Activated CD4-positive, alpha-beta T cell treated with anti-CD3 and anti-CD28 coated beads, Interleukin-2, amount 10 ng/mL, durations not matched to agents 7 days and 5 days (primary cell): ENCODE measurements around the gene TMEM217. TPM values are rescaled to one million over a fixed set of nuclear protein-coding genes. Genes with fewer than 3 reads are reported as not detected.

Experiments used
- CTCF ChIA-PET: fragments of 350-600 bp; sonication (Branson Sonifier 250); formaldehyde crosslinking; loops from one replicate; lab custom pipeline; 2021; ENCODE audit warnings: antibody characterized with exemption; lab: Charles Lee
- POLR2A ChIA-PET: fragments of 350-600 bp; sonication (Branson Sonifier 250); formaldehyde crosslinking; loops from one replicate; lab custom pipeline; 2021; ENCODE audit warnings: antibody characterized with exemption; lab: Charles Lee
- DNase-seq: peaks from one replicate; pipeline ENCODE4 v3.0.0-alpha.2; 2020
- H3K27ac Mint-ChIP-seq: one replicate; pipeline ENCODE4 v1.8.0; 2021; ENCODE audit warnings: mild to moderate bottlenecking, moderate library complexity, mixed read lengths
- H3K27me3 Mint-ChIP-seq: one replicate; pipeline ENCODE4 v1.8.0; 2021; ENCODE audit warnings: mixed read lengths
- H3K36me3 Mint-ChIP-seq: one replicate; pipeline ENCODE4 v1.8.0; 2021; ENCODE audit warnings: low read depth, mixed read lengths
- H3K4me1 Mint-ChIP-seq: one replicate; pipeline ENCODE4 v1.8.0; 2021; ENCODE audit warnings: mixed read lengths
- H3K4me3 Mint-ChIP-seq: one replicate; pipeline ENCODE4 v1.8.0; 2021; ENCODE audit warnings: mild to moderate bottlenecking, moderate library complexity, mixed read lengths
- H3K9me3 Mint-ChIP-seq: one replicate; pipeline ENCODE4 v1.8.0; 2021; ENCODE audit warnings: mixed read lengths
- total RNA-seq, 2 experiments: library from RNA; stranded (reverse); gene quantifications; one replicate each; pipeline ENCODE4 v1.2.3, GENCODE V29; 2021

Gene TMEM217
- total RNA-seq, 2 experiments from 2014 or later: 0.92 to 1.3 TPM

- ChIA-PET POLR2A (interaction anchor here (1.1 to 3.6 kb wide), 3 partner anchors 36 to 127 kb away, joined by 5 to 22 read pairs (median 5); no protein-coding TSS in a partner anchor), CTCF (interaction anchor here (0.8 to 15.6 kb wide), 9 partner anchors 8 to 160 kb away, joined by 3 to 347 read pairs (median 43); no protein-coding TSS in a partner anchor)
- H3K27ac Mint-ChIP-seq: peak overlapping the region; percentile 98
- DNase-seq: peak; percentile 39
- peak overlapping the region; percentile 98 for H3K4me3 Mint-ChIP-seq
- no peaks in the 10 kb centered on the region for H3K27me3 Mint-ChIP-seq
- H3K9me3 Mint-ChIP-seq: peaks cover 4% of the 10 kb centered on the region
- peaks cover 76% of the 10 kb centered on the region for H3K36me3 Mint-ChIP-seq
- peaks cover 57% of the 10 kb centered on the region for H3K4me1 Mint-ChIP-seq
Measured at GRCh38 chr6:37173493-37174195, 84.3 kb downstream of the TMEM217 start.

GRCh38 chr6:37172912-37173492, 84.9 kb downstream of the TMEM217 start:
- no peak for DNase-seq
- POLR2A ChIA-PET: interaction anchor here (0.6 to 3.6 kb wide), 6 partner anchors 36 to 386 kb away, joined by 3 to 22 read pairs (median 4); no protein-coding TSS in a partner anchor
- Mint-ChIP-seq H3K27me3 (peaks cover 4% of the 10 kb centered on the region), H3K4me1 (peaks cover 59% of the 10 kb centered on the region), H3K4me3 (peak overlapping the region; percentile 98), H3K36me3 (peaks cover 74% of the 10 kb centered on the region), H3K27ac (peak overlapping the region; percentile 98), H3K9me3 (peaks cover 4% of the 10 kb centered on the region)
- CTCF ChIA-PET: interaction anchor here (0.6 to 15.6 kb wide), 21 partner anchors 9 to 405 kb away, joined by 3 to 347 read pairs (median 4); no protein-coding TSS in a partner anchor

GRCh38 chr6:37171970-37172812, 85.8 kb downstream of the TMEM217 start:
- Mint-ChIP-seq H3K4me1 (peaks cover 53% of the 10 kb centered on the region), H3K27ac (peak overlapping the region; percentile 98), H3K4me3 (peak overlapping the region; percentile 98), H3K27me3 (peaks cover 6% of the 10 kb centered on the region), H3K9me3 (no peaks in the 10 kb centered on the region), H3K36me3 (peaks cover 66% of the 10 kb centered on the region)
- POLR2A ChIA-PET: interaction anchor here (0.6 to 3.6 kb wide), 9 partner anchors 37 to 406 kb away, joined by 3 to 22 read pairs (median 4); no protein-coding TSS in a partner anchor
- peak; percentile 96 for DNase-seq
- CTCF ChIA-PET: interaction anchor here (0.6 to 15.6 kb wide), 25 partner anchors 10 to 404 kb away, joined by 3 to 347 read pairs (median 4); no protein-coding TSS in a partner anchor

GRCh38 chr6:37171201-37171969, 86.6 kb downstream of the TMEM217 start:
- Mint-ChIP-seq H3K36me3 (peaks cover 58% of the 10 kb centered on the region), H3K27me3 (peaks cover 6% of the 10 kb centered on the region), H3K9me3 (no peaks in the 10 kb centered on the region), H3K27ac (peak overlapping the region; percentile 98), H3K4me1 (peaks cover 45% of the 10 kb centered on the region), H3K4me3 (peak overlapping the region; percentile 98)
- peak; percentile 46 for DNase-seq
- CTCF ChIA-PET: interaction anchor here (0.6 to 15.6 kb wide), 26 partner anchors 11 to 279 kb away, joined by 3 to 347 read pairs (median 4); no protein-coding TSS in a partner anchor
- POLR2A ChIA-PET: interaction anchor here (0.6 to 3.6 kb wide), 10 partner anchors 38 to 405 kb away, joined by 3 to 22 read pairs (median 4); no protein-coding TSS in a partner anchor

- H3K4me1 Mint-ChIP-seq: peaks cover 37% of the 10 kb centered on the region
- peak overlapping the region; percentile 98 for H3K4me3 Mint-ChIP-seq
- peak overlapping the region; percentile 98 for H3K27ac Mint-ChIP-seq
- ChIA-PET CTCF (interaction anchor here (0.6 to 15.6 kb wide), 20 partner anchors 11 to 278 kb away, joined by 3 to 347 read pairs (median 4); no protein-coding TSS in a partner anchor), POLR2A (interaction anchor here (0.7 to 3.6 kb wide), 9 partner anchors 39 to 404 kb away, joined by 3 to 22 read pairs (median 5); partner anchors contain the start of gene C6orf89)
- H3K9me3 Mint-ChIP-seq: no peaks in the 10 kb centered on the region
- peaks cover 6% of the 10 kb centered on the region for H3K27me3 Mint-ChIP-seq
- peak; percentile 46 for DNase-seq
- H3K36me3 Mint-ChIP-seq: peaks cover 49% of the 10 kb centered on the region
Measured at GRCh38 chr6:37170273-37171200, 87.4 kb downstream of the TMEM217 start.

- Mint-ChIP-seq H3K36me3 (peaks cover 41% of the 10 kb centered on the region), H3K27ac (peak within 1 kb of the TSS; percentile 99), H3K4me3 (peak within 1 kb of the TSS; percentile 99), H3K27me3 (peaks cover 6% of the 10 kb centered on the region), H3K9me3 (no peaks in the 10 kb centered on the region), H3K4me1 (peaks cover 30% of the 10 kb centered on the region)
- peak; percentile 99 for DNase-seq
- ChIA-PET CTCF (interaction anchor here (0.6 to 15.6 kb wide), 8 partner anchors 11 to 145 kb away, joined by 3 to 347 read pairs (median 37); no protein-coding TSS in a partner anchor), POLR2A (interaction anchor here (0.7 to 1.8 kb wide), 3 partner anchors 119 to 284 kb away, joined by 3 to 7 read pairs (median 5); partner anchors contain the start of gene C6orf89)
Measured at GRCh38 chr6:37169496-37170272, 88.3 kb downstream of the TMEM217 start, which contains the start of gene PIM1. PIM1 (plus strand) TSS chr6:37170152; CDS start chr6:37170576, 424 bp downstream.

- Mint-ChIP-seq H3K4me3 (peak overlapping the region; percentile 99), H3K4me1 (peaks cover 25% of the 10 kb centered on the region), H3K9me3 (no peaks in the 10 kb centered on the region), H3K36me3 (peaks cover 33% of the 10 kb centered on the region), H3K27me3 (peaks cover 6% of the 10 kb centered on the region), H3K27ac (peak overlapping the region; percentile 99)
- ChIA-PET CTCF (interaction anchor here (0.6 to 15.6 kb wide), 8 partner anchors 10 to 144 kb away, joined by 3 to 347 read pairs (median 12); no protein-coding TSS in a partner anchor), POLR2A (interaction anchor here (1.2 kb wide), 1 partner anchor 143 kb away, joined by 5 read pairs; no protein-coding TSS in a partner anchor)
- DNase-seq: no peak
Measured at GRCh38 chr6:37168811-37169495, 89.0 kb downstream of the TMEM217 start.

- Mint-ChIP-seq H3K9me3 (no peaks in the 10 kb centered on the region), H3K27ac (peak overlapping the region; percentile 99), H3K4me3 (peak overlapping the region; percentile 99), H3K27me3 (peaks cover 6% of the 10 kb centered on the region), H3K4me1 (peaks cover 19% of the 10 kb centered on the region), H3K36me3 (peaks cover 26% of the 10 kb centered on the region)
- POLR2A ChIA-PET: no interaction called here
- no peak for DNase-seq
- CTCF ChIA-PET: interaction anchor here (0.9 to 15.6 kb wide), 5 partner anchors 10 to 119 kb away, joined by 3 to 164 read pairs (median 20); no protein-coding TSS in a partner anchor
Measured at GRCh38 chr6:37168163-37168758, 89.7 kb downstream of the TMEM217 start.

- POLR2A ChIA-PET: no interaction called here
- CTCF ChIA-PET: interaction anchor here (1.2 to 2.8 kb wide), 2 partner anchors 144 to 145 kb away, joined by 3 to 10 read pairs; no protein-coding TSS in a partner anchor
- Mint-ChIP-seq H3K27ac (no peak overlapping the region), H3K36me3 (no peaks in the 10 kb centered on the region), H3K27me3 (no peaks in the 10 kb centered on the region), H3K9me3 (no peaks in the 10 kb centered on the region), H3K4me3 (no peak overlapping the region), H3K4me1 (peaks cover 11% of the 10 kb centered on the region)
- no peak for DNase-seq
Measured at GRCh38 chr6:37162740-37163139, 95.2 kb downstream of the TMEM217 start.
